A549 treated with CORT108297 at 1 μM for 4 hours (cell line): ENCODE results near the gene CEBPG. TPM values are rescaled to one million over a fixed set of nuclear protein-coding genes. Genes with fewer than 3 reads are reported as not detected.

ENCODE experiments used
- total RNA-seq: library from RNA; stranded (reverse); fragments of 200-300 nt; extraction: Qiagen RNA extraction; gene quantifications from 5 replicates; pipeline ENCODE4 v1.2.3, GENCODE V29; 2022

The CEBPG gene
- 35.5 to 40.6 TPM (median 39.4 TPM) in 5 replicates for total RNA-seq

DNA sequence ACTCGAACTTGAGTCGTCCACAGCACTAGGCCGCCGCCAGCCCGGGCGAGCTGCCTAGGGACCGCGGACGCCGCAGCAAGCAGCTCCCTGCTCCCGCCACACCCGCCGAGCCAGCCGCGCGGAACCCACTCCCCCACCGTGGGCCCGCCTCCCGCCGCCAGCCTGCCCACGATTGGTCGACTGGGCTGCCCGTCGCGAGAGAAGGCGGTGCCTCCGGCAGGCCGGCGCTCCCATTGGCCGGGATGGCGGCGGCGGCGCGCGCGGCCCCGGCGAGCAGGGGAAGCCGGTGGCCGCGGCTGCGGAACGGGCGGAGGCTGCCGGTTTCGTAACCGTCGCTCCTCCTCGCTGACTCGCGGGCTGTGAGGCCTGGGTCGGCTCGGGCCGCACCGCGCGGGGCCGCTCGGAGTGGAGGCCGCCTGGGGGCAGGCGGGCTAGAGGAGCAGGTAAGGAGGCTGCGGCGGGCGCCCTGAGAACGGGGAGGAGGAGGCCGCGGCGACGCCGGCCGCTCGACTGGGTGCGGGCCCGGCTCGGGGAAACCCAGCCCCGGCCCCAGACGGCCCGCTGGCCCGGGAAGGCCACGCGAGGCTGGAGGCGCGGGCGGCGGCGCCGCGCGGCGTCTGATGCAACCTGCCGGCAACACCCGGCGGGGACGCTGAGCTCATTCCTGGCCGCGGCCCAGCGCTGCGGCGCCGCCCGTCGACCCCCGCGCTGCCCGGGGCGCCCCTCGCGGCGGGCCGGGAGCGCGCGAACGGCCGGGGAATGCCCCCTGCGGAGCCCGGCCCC lies at the start of gene CEBPG:
CEBPG (plus strand) TSS at position 257 of the 783 bp plus-strand sequence. CDS start 5,531 bp downstream, outside the sequence.

Other genes starting within 250 kb of the CEBPG start
- gene WDR88, start 241.6 kb upstream of the CEBPG start, total RNA-seq: 0.09 to 0.52 TPM (median 0.15 TPM) in 3 of 5 replicates, not detected in the others
- 31.2 to 61.7 TPM (median 59.4 TPM) in 5 replicates for gene LRP3, start 179.4 kb upstream of the CEBPG start, total RNA-seq
- 0.15 to 0.29 TPM (median 0.16 TPM) in 3 of 5 replicates, not detected in the others for gene SLC7A10, start 147.9 kb upstream of the CEBPG start, total RNA-seq
- 4.9 to 10.5 TPM (median 8.4 TPM) in 5 replicates for gene CEBPA, start 71.2 kb upstream of the CEBPG start, total RNA-seq
- gene PEPD, start 148.1 kb downstream of the CEBPG start, total RNA-seq: 101 to 127 TPM (median 123 TPM) in 5 replicates
- 0.06 to 0.24 TPM (median 0.24 TPM) in 4 of 5 replicates, not detected in the other for gene CHST8, start 248.2 kb downstream of the CEBPG start, total RNA-seq